Muscle layer of duodenum (tissue), 2 donors: Measurements from ENCODE around the gene GJB6.

Experiments used
- H3K27ac ChIP-seq: one replicate; pipeline ENCODE4 v1.7.0; 2013; ENCODE audit warnings: mild to moderate bottlenecking, low read length
- H3K27me3 ChIP-seq: one replicate; pipeline ENCODE4 v1.7.0; 2013; ENCODE audit warnings: low read depth, mild to moderate bottlenecking, control low read depth, low read length
- H3K36me3 ChIP-seq, 2 donors: one replicate each; pipeline ENCODE4 v1.7.0; 2013; ENCODE audit warnings: low read length in 2 of 2, control low read depth in 1 of 2, mild to moderate bottlenecking in 1 of 2; ENCODE audit not compliant: insufficient read depth in 2 of 2, control insufficient read depth in 1 of 2
- H3K4me1 ChIP-seq, 2 donors: one replicate each; pipeline ENCODE4 v1.7.0; 2013; ENCODE audit warnings: low read length in 2 of 2, mild to moderate bottlenecking in 2 of 2, control low read depth in 1 of 2, moderate library complexity in 1 of 2; ENCODE audit not compliant: insufficient read depth in 2 of 2, control insufficient read depth in 1 of 2
- H3K4me3 ChIP-seq, 2 donors: one replicate each; pipeline ENCODE4 v1.7.0; 2013; ENCODE audit warnings: low read length in 2 of 2, low read depth in 1 of 2, mild to moderate bottlenecking in 1 of 2
- H3K9me3 ChIP-seq, 2 donors: one replicate each; pipeline ENCODE4 v1.7.0; 2013; ENCODE audit warnings: low read length in 2 of 2, control low read depth in 1 of 2, mild to moderate bottlenecking in 1 of 2; ENCODE audit not compliant: control insufficient read depth in 1 of 2
- donor health status: healthy.

Gene GJB6

GRCh38 chr13:20258208-20258962 is 26.3 kb upstream of the GJB6 start:
- no peaks in the 10 kb centered on the region for H3K4me1 ChIP-seq
- no peak overlapping the region for H3K27ac ChIP-seq
- no peaks in the 10 kb centered on the region for H3K9me3 ChIP-seq
- H3K4me3 ChIP-seq, result no peak overlapping the region
- no peaks in the 10 kb centered on the region for H3K36me3 ChIP-seq
- H3K27me3 ChIP-seq, result no peaks in the 10 kb centered on the region

GRCh38 chr13:20254076-20254475 is 22.0 kb upstream of the GJB6 start:
- no peaks in the 10 kb centered on the region for H3K27me3 ChIP-seq
- H3K4me1 ChIP-seq, result no peaks in the 10 kb centered on the region
- H3K36me3 ChIP-seq, result no peaks in the 10 kb centered on the region
- no peak overlapping the region for H3K27ac ChIP-seq
- no peak overlapping the region for H3K4me3 ChIP-seq
- H3K9me3 ChIP-seq, result no peaks in the 10 kb centered on the region

- Histone ChIP-seq H3K4me1 (no peaks in the 10 kb centered on the region), H3K27me3 (no peaks in the 10 kb centered on the region), H3K9me3 (no peaks in the 10 kb centered on the region), H3K36me3 (no peaks in the 10 kb centered on the region), H3K4me3 (no peak overlapping the region), H3K27ac (no peak overlapping the region)
Measured at GRCh38 chr13:20249913-20250312, 17.8 kb upstream of the GJB6 start.

GRCh38 chr13:20247963-20248362 is 15.8 kb upstream of the GJB6 start:
- Histone ChIP-seq H3K4me1 (no peaks in the 10 kb centered on the region), H3K27ac (no peak overlapping the region), H3K9me3 (no peaks in the 10 kb centered on the region), H3K4me3 (no peak overlapping the region), H3K27me3 (no peaks in the 10 kb centered on the region), H3K36me3 (no peaks in the 10 kb centered on the region)

- Histone ChIP-seq H3K9me3 (no peaks in the 10 kb centered on the region), H3K4me1 (no peaks in the 10 kb centered on the region), H3K27ac (no peak overlapping the region), H3K36me3 (no peaks in the 10 kb centered on the region), H3K27me3 (no peaks in the 10 kb centered on the region), H3K4me3 (no peak overlapping the region)
Measured at GRCh38 chr13:20247403-20247802, 15.3 kb upstream of the GJB6 start.

- H3K36me3 ChIP-seq, result no peaks in the 10 kb centered on the region
- H3K27me3 ChIP-seq, result no peaks in the 10 kb centered on the region
- H3K9me3 ChIP-seq, result no peaks in the 10 kb centered on the region
- no peak overlapping the region for H3K27ac ChIP-seq
- no peaks in the 10 kb centered on the region for H3K4me1 ChIP-seq
- H3K4me3 ChIP-seq, result no peak overlapping the region
Measured at GRCh38 chr13:20241593-20241992, 9.5 kb upstream of the GJB6 start.

GRCh38 chr13:20239748-20240147 is 7.6 kb upstream of the GJB6 start:
- no peaks in the 10 kb centered on the region for H3K36me3 ChIP-seq
- no peak overlapping the region for H3K27ac ChIP-seq
- H3K9me3 ChIP-seq, result no peaks in the 10 kb centered on the region
- no peaks in the 10 kb centered on the region for H3K4me1 ChIP-seq
- H3K4me3 ChIP-seq, result no peak overlapping the region
- no peaks in the 10 kb centered on the region for H3K27me3 ChIP-seq

- Histone ChIP-seq H3K4me3 (peak overlapping the region in 1 of 2 donors; percentile 52), H3K9me3 (no peaks in the 10 kb centered on the region), H3K27me3 (peaks cover 19% of the 10 kb centered on the region), H3K36me3 (no peaks in the 10 kb centered on the region), H3K27ac (no peak overlapping the region), H3K4me1 (peaks cover 0 to 9% of the 10 kb centered on the region in 2 donors)
Measured at GRCh38 chr13:20232556-20233277, 598 bp upstream of the GJB6 start.

- H3K27ac ChIP-seq, result no peak overlapping the region
- peak overlapping the region in 1 of 2 donors; percentile 52 for H3K4me3 ChIP-seq
- H3K27me3 ChIP-seq, result peaks cover 19% of the 10 kb centered on the region
Measured at GRCh38 chr13:20230913-20231838, 943 bp downstream of the GJB6 start.

GRCh38 chr13:20227730-20228129 is 4.4 kb downstream of the GJB6 start:
- Histone ChIP-seq H3K27ac (no peak overlapping the region), H3K9me3 (no peaks in the 10 kb centered on the region), H3K4me3 (no peak overlapping the region), H3K27me3 (peaks cover 16% of the 10 kb centered on the region), H3K36me3 (no peaks in the 10 kb centered on the region), H3K4me1 (peaks cover 0 to 9% of the 10 kb centered on the region in 2 donors)

More at GRCh38 chr13:20230913-20231838, 943 bp downstream of the GJB6 start:
- no peaks in the 10 kb centered on the region for H3K36me3 ChIP-seq
- peaks cover 0 to 9% of the 10 kb centered on the region in 2 donors for H3K4me1 ChIP-seq
- H3K9me3 ChIP-seq, result no peaks in the 10 kb centered on the region

- Histone ChIP-seq H3K27me3 (peaks cover 11% of the 10 kb centered on the region), H3K4me3 (no peak overlapping the region), H3K4me1 (peaks cover 0 to 5% of the 10 kb centered on the region in 2 donors), H3K36me3 (no peaks in the 10 kb centered on the region), H3K27ac (no peak overlapping the region), H3K9me3 (no peaks in the 10 kb centered on the region)
Measured at GRCh38 chr13:20227288-20227687, 4.8 kb downstream of the GJB6 start.
